HG03460 (cell line): ENCODE results near the gene ZMAT1.
A peak's percentile ranks its signal among the peaks of the same experiment; 100 is the strongest.
"Not testable (repeated sequence)": the region's sequence is repeated elsewhere in the genome, so short reads cannot be mapped to it uniquely, and the experiment has no call there.

Experiments used
- ATAC-seq: cut with Tn5 transposase; IDR thresholded peaks from one replicate; pipeline ENCODE4 v1.9.1; 2021; ENCODE audit not compliant: unreplicated experiment

The ZMAT1 gene

DNA sequence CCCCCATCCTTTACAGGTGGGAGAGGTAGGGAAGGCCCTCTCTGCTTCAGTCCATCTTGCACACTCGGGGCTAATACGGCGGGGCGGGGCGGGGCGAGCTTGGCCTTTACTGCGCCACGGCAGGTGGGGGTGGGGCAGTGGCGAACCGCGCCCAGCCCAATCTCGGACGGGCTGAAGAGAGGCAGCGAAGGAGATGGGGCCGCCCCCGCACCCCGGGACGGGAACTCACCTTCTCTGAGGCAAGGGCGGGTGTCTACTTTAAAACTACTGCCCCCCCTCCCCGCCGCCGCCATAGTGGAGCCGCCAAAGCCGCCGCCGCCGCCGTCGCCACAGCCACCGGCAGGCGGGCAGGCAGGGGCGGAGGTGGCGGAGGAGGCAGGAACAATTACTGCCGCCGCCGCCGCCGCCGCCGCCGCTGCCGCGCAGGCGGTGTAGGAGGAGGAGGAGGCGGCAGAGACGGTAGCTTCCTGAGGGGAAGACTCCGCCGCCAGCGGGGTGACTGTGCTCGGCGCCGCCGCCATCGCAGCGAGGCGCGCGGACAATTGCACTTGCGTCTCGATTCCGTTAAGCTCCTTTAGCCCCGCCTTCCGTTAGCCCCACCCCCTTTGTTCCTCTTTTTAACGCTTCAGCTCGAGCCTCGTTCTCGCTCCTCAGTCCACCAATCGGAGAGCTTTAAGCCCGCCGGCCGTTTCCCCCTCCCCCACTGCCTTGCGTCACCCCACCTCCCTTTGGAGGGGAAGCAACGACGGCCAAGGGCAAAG is at the start of gene ZMAT1:
Gene ZMAT1, minus strand, starts transcription at position 540 of the 761 bp plus-strand sequence. Its CDS starts 19 bp downstream, at position 521.
- peak; percentile 86 for ATAC-seq

- ATAC-seq, result no peak
These were observed 45.3 kb upstream of the ZMAT1 start for GRCh38 chrX:101977106-101977505.

DNA sequence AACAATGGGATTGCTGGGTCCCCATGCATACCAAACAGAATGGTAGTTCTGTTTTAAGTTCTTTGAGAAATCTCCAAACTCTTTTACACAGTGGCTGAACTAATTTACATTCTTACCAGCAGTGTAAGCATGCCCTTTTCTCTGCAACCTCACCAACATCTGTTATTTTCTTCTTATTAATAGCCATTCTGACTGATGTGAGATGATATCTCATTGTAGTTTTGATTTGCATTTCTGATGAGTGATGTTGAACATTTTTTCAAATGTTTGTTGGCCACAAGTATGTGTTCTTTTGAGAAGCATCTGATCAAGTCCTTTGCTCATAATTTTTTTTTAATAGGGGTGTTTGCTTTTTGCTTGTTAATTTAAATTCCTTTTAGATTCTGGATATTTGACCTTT is 41.2 kb upstream of the ZMAT1 start:
- no peak for ATAC-seq

DNA sequence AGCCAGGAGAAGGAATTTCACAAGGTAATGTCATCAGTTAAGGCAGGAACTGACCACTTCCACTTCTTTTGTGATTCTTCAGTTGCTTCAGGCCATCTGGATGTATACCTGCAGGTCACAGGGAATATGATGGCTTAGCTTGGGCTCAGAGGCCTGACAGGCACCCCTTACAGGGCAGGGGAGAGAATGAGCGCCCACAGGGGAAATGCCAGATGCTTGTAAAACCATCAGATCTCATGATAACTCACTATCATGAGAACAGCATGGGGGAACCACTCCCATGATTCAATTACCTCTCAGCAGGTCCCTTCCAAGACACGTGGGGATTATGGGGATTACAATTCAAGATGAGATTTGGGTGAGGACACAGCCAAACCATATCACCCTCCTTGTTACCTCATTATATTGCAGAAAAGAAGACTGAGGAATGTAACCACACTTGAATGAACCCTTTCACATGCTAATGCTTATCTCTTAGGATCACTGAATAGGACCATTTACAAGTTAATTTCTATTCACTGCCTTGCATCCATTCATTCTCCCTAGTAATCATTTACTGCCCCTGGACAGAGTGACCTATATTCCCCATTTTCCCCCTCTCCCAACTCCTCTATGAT is 33.2 kb upstream of the ZMAT1 start:
- not testable (repeated sequence) for ATAC-seq

GRCh38 chrX:101958139-101958538 is 26.3 kb upstream of the ZMAT1 start:
- ATAC-seq, result no peak

- ATAC-seq, result no peak
These were observed 25.3 kb upstream of the ZMAT1 start for GRCh38 chrX:101957174-101957573.

GRCh38 chrX:101956556-101956955 is 24.7 kb upstream of the ZMAT1 start:
- ATAC-seq, result no peak

GRCh38 chrX:101950581-101950980 is 18.8 kb upstream of the ZMAT1 start:
- ATAC-seq, result no peak

- no peak for ATAC-seq
These were observed 383 bp upstream of the ZMAT1 start for GRCh38 chrX:101932249-101932570.

DNA sequence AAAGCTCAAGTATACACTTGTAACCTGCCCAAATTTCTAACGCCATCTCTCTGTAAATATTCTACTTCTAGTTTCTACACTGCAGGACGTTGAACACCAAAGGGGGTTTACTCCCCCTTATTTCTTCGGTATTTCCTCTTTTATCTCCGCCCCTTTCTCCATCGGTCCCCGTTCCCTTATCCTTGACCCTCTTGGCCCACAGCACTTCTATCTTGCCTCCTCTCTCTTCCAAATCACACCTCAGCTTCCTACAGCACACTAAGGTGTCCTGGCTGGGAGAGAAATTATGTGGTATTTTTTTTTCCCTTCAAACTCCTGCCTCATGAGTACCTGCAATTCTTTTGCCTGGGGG is 715 bp downstream of the ZMAT1 start:
- peak; percentile 5 for ATAC-seq

- ATAC-seq, result no peak
These were observed 6.1 kb downstream of the ZMAT1 start for GRCh38 chrX:101925733-101926132.

DNA sequence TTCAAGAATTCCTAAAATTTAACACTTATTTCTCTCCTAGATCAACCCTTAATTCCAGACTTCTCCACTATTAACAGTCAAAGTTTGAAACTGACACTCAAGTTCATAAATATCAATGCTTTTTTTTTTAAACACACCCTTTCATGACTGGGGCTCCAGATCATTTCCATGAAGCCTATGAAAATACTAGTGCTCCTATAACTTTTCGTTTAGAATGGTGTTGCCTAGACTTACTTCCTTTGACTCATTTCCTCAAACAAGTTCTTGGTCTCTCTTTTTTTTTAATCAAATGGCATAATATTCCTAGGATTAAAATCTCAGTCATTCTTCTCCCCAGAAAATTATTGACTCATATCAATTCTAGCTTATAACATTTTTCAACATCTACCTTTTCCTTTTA is 13.1 kb downstream of the ZMAT1 start:
- ATAC-seq, result no peak

DNA sequence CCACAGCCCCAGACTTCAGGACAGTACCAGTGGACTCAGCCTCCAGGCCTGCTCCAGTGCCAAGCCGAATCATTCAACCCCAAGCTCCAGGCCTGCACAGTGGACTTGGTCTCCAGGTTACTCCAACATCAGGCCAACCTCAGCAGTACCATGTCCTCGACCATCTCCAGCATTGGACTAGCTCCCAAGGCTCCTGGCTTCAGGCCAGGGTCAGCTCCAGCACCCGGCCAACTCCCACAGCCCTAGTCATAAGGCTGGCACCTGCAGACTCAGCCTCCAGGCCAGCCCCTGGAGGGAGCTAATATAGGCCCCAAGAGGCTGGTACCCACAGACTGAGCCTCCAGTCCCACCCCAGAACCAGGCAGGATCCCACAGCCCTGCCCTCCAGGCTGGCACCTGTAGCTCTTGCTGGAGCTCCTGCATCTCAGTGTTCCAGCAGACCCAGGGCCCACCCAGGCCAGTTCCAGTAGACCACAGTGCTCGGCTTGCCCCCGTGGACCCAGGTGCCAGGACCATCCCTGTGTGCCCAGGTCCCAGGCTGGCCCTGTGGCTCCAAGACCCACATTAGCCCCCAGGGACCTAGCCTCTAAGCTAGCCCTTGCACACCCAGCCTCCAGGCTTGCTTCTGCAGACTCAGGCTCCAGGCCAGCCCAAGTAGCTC is 25.6 kb downstream of the ZMAT1 start:
- ATAC-seq, result no peak

GRCh38 chrX:101904996-101905395 is 26.8 kb downstream of the ZMAT1 start:
- ATAC-seq, result no peak
